Fibroblast of skin of left quadriceps (primary cell): ENCODE measurements around the gene EIF1AD.
"Not testable (repeated sequence)": the region's sequence is repeated elsewhere in the genome, so short reads cannot be mapped to it uniquely, and the experiment has no call there.

Experiments used
- DNase-seq, 2 experiments: peaks; one replicate each; pipeline ENCODE4 v3.0.0-alpha.2; 2013; ENCODE audit warnings: low read depth in 2 of 2

The EIF1AD gene

GRCh38 chr11:66022401-66023185 is 20.6 kb upstream of the EIF1AD start:
- no peak for DNase-seq

- DNase-seq, result no peak
Measured at GRCh38 chr11:66020618-66021357, 18.8 kb upstream of the EIF1AD start.

- no peak for DNase-seq
Measured at GRCh38 chr11:66020212-66020611, 18.3 kb upstream of the EIF1AD start.

- DNase-seq, result no peak
Measured at GRCh38 chr11:66017321-66017720, 15.4 kb upstream of the EIF1AD start.

GRCh38 chr11:66016793-66017177 is 14.8 kb upstream of the EIF1AD start:
- no peak for DNase-seq

- no peak for DNase-seq
Measured at GRCh38 chr11:66015936-66016792, 14.2 kb upstream of the EIF1AD start.

- no peak for DNase-seq
Measured at GRCh38 chr11:66015454-66015881, 13.5 kb upstream of the EIF1AD start.

GRCh38 chr11:66014804-66015453 is 13.0 kb upstream of the EIF1AD start:
- DNase-seq, result no peak

- no peak for DNase-seq
Measured at GRCh38 chr11:66013762-66014100, 11.8 kb upstream of the EIF1AD start.

GRCh38 chr11:66012946-66013761 is 11.2 kb upstream of the EIF1AD start:
- no peak for DNase-seq

- DNase-seq, result no peak
Measured at GRCh38 chr11:66012371-66012945, 10.5 kb upstream of the EIF1AD start.

- no peak for DNase-seq
Measured at GRCh38 chr11:66011785-66012303, 9.9 kb upstream of the EIF1AD start, which contains the start of gene CST6. Gene CST6 (plus strand): TSS chr11:66012008. CDS start chr11:66012045, 37 bp downstream.

GRCh38 chr11:66011239-66011784 is 9.4 kb upstream of the EIF1AD start:
- DNase-seq, result no peak

- DNase-seq, result not testable (repeated sequence)
Measured at GRCh38 chr11:66010036-66010435, 8.1 kb upstream of the EIF1AD start.

- DNase-seq, result no peak
Measured at GRCh38 chr11:66008468-66009101, 6.6 kb upstream of the EIF1AD start.

- no peak for DNase-seq
Measured at GRCh38 chr11:66008095-66008467, 6.1 kb upstream of the EIF1AD start.

- DNase-seq, result no peak
Measured at GRCh38 chr11:66007201-66007634, 5.3 kb upstream of the EIF1AD start.

GRCh38 chr11:66006891-66007176 is 4.9 kb upstream of the EIF1AD start:
- DNase-seq, result no peak

GRCh38 chr11:66006134-66006890 is 4.4 kb upstream of the EIF1AD start:
- DNase-seq, result no peak
